Psoas muscle (tissue), 8 donors: ENCODE results near the gene RNU6-8. TPM values are rescaled to one million over a fixed set of nuclear protein-coding genes. Genes with fewer than 3 reads are reported as not detected.

Experiments used
- ATAC-seq, 4 donors: fragments of 200-7000 bp; cut with Tn5 transposase; one replicate each; pipeline ENCODE4 v1.9.1; 2020; ENCODE audit warnings: moderate library complexity in 3 of 4, mild to moderate bottlenecking in 2 of 4
- DNase-seq, 2 donors: peaks; one replicate each; pipeline ENCODE4 v3.0.0-alpha.2; 2020
- H3K27ac ChIP-seq: fragments of 200-600 bp; one replicate; pipeline ENCODE4 v1.8.0; 2022
- H3K27me3 ChIP-seq, 3 donors: fragments of 200-600 bp in 1 of 3; one replicate each; pipeline versions ENCODE4 v1.6.1 to v1.8.0; 2013 to 2022; ENCODE audit warnings: low read length in 2 of 3, mild to moderate bottlenecking in 2 of 3, moderate library complexity in 1 of 3; ENCODE audit not compliant: insufficient read depth in 3 of 3
- H3K36me3 ChIP-seq, 2 donors: fragments of 200-600 bp in 1 of 2; one replicate each; pipeline versions ENCODE4 v1.6.1 to v1.8.0; 2013 to 2022; ENCODE audit warnings: low read depth in 1 of 2, mild to moderate bottlenecking in 1 of 2, moderate library complexity in 1 of 2; ENCODE audit not compliant: insufficient read depth in 1 of 2
- H3K4me1 ChIP-seq: fragments of 200-600 bp; one replicate; pipeline ENCODE4 v1.8.0; 2022
- H3K4me3 ChIP-seq: fragments of 200-600 bp; one replicate; pipeline ENCODE4 v1.8.0; 2022; ENCODE audit warnings: mild to moderate bottlenecking
- H3K9me3 ChIP-seq: fragments of 200-600 bp; one replicate; pipeline ENCODE4 v1.8.0; 2022
- CTCF ChIP-seq: fragments of 200-600 bp; IDR thresholded peaks from one replicate; pipeline ENCODE4 v1.8.0; 2022; ENCODE audit warnings: antibody characterized with exemption
- WGBS, 3 donors: extraction: QIAGEN DNeasy Blood & Tissue Kit; methylation state at CpG; one replicate each; pipeline versions ENCODE4 v1.1.6 to v1.1.7; 2013; 5-methylcytosine and 5-hydroxymethylcytosine counted together
- intact Hi-C, 2 donors: fragments of 100-400 bp; cut with DNase I; formaldehyde crosslinking; loops; one replicate each; pipeline versions ENCODE4 v1.11.0 to v1.14.2; 2022
- polyA plus RNA-seq, 3 donors: library from polyadenylated mRNA; stranded (reverse); fragments of 200-250 nt; gene quantifications; one replicate each; pipeline ENCODE4 v1.2.3, GENCODE V29; 2013
- total RNA-seq, 4 donors: library from RNA; stranded (reverse); fragmentation: NEBNext Ultra II Directional in 2 of 4; extraction: Animal tissue kit (Norgen Biotek cat#: 25700) in 2 of 4; gene quantifications; one replicate each; pipeline versions ENCODE4 v1.2.1 to v1.2.4, GENCODE V29; 2021 to 2023
- donor health status: healthy with polysubstance abuse.
- donor health status: DM: no; HTN: no; CAD: no; lungs with moderate emphysema.
- donor health status: Bipolar disorder and iron deficiency.
- donor health status: healthy.
- donor health status: DM: yes; HTN: yes; CAD: no.
- donor health status: DM: no; HTN: no; CAD: no.
- donor health status: DM: no; HTN: no; CAD: no.
- donor health status: DM: yes; HTN: yes; CAD: no.

RNU6-8 gene
- total and polyA plus RNA-seq, 7 donors: not detected

DNA sequence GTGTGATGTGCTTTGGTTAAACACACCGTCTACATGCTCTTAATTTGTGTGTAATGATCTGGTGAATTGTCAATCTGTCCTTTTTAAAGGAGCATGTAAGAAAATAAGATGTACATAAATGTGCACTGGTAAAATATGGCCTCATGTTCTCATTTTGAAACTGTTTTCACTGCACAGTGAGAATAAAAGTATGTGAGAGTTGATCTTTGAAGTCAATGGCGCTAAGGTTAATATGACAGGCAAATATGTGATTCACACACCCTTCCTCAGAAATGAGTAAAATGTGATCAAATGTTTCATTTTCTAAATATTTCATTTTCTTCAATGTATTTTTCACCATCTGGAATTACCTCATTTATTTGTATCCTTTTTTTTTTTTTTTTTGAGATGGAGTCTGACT is 9.5 kb downstream of the RNU6-8 start:
- no peaks in the 10 kb centered on the region for H3K4me1 ChIP-seq
- no peak overlapping the region for H3K27ac ChIP-seq
- ATAC-seq (no peak), DNase-seq (no peak)
- WGBS, 3 donors: 81 to 96% (median 82%) methylated on average over 2 of the region's 2 CpGs
- TF ChIP-seq CTCF: no peak
- H3K27me3 ChIP-seq: peaks cover 0 to 3% (median 0%) of the 10 kb centered on the region in 3 donors
- no peaks in the 10 kb centered on the region for H3K36me3 ChIP-seq
- no peaks in the 10 kb centered on the region for H3K9me3 ChIP-seq
- H3K4me3 ChIP-seq: no peak overlapping the region
- intact Hi-C loops: no loop called here

GRCh38 chr14:32192712-32193373 is 10.2 kb downstream of the RNU6-8 start:
- Histone ChIP-seq H3K27ac (no peak overlapping the region), H3K4me1 (no peaks in the 10 kb centered on the region), H3K4me3 (no peak overlapping the region), H3K9me3 (no peaks in the 10 kb centered on the region), H3K36me3 (no peaks in the 10 kb centered on the region), H3K27me3 (peaks cover 0 to 3% (median 0%) of the 10 kb centered on the region in 3 donors)
- 54 to 81% (median 73%) methylated on average over 2 of the region's 2 CpGs for WGBS, 3 donors
- intact Hi-C loops: no loop called here
- ATAC-seq (peak in 2 of 4 donors; percentile 35 to 64), DNase-seq (no peak)
- no peak for TF ChIP-seq CTCF

GRCh38 chr14:32190673-32191072 is 12.4 kb downstream of the RNU6-8 start:
- H3K27me3 ChIP-seq: peaks cover 0 to 3% (median 0%) of the 10 kb centered on the region in 3 donors
- no peaks in the 10 kb centered on the region for H3K4me1 ChIP-seq
- no peak overlapping the region for H3K4me3 ChIP-seq
- no peaks in the 10 kb centered on the region for H3K36me3 ChIP-seq
- DNase-seq (no peak), ATAC-seq (no peak)
- no peak for TF ChIP-seq CTCF
- H3K9me3 ChIP-seq: no peaks in the 10 kb centered on the region
- H3K27ac ChIP-seq: no peak overlapping the region
- WGBS, 3 donors: 62 to 70% (median 63%) methylated on average over 3 of the region's 3 CpGs
- intact Hi-C loops: no loop called here

DNA sequence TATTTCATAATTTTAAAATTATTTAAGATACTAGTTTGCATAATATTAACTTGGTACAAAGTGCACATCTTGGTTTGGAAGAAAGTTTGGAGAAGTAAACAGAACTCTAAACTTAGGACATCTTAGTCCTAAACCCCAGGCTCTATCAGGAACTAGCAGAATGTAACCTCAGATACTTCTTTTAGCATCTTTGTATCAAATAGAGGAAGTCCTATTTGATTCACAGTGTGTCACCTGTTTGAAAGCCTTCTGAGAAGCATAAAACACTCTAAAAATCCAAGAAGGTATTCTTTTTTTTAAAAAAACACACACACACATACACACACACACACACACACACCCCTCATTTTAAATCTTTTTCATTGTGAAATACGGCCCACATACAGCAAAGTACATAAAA is 13.3 kb downstream of the RNU6-8 start:
- no peaks in the 10 kb centered on the region for H3K36me3 ChIP-seq
- peaks cover 8% of the 10 kb centered on the region for H3K9me3 ChIP-seq
- no peak overlapping the region for H3K4me3 ChIP-seq
- ATAC-seq (no peak), DNase-seq (no peak)
- 81 to 92% (median 83%) methylated on average over 1 of the region's 1 CpG for WGBS, 3 donors
- peaks cover 0 to 3% (median 0%) of the 10 kb centered on the region in 3 donors for H3K27me3 ChIP-seq
- no peak for TF ChIP-seq CTCF
- intact Hi-C loops: no loop called here
- no peak overlapping the region for H3K27ac ChIP-seq
- H3K4me1 ChIP-seq: no peaks in the 10 kb centered on the region

GRCh38 chr14:32186248-32186647 is 16.8 kb downstream of the RNU6-8 start:
- no peaks in the 10 kb centered on the region for H3K4me1 ChIP-seq
- H3K36me3 ChIP-seq: no peaks in the 10 kb centered on the region
- no peak for TF ChIP-seq CTCF
- intact Hi-C loops: no loop called here
- no peak for DNase-seq
- no peak for ATAC-seq
- H3K27ac ChIP-seq: no peak overlapping the region
- H3K4me3 ChIP-seq: no peak overlapping the region
- no peaks in the 10 kb centered on the region for H3K27me3 ChIP-seq
- H3K9me3 ChIP-seq: peaks cover 10% of the 10 kb centered on the region
